NK-92 (cell line): ENCODE measurements around the gene THOC2.
"Not testable (repeated sequence)": the region's sequence is repeated elsewhere in the genome, so short reads cannot be mapped to it uniquely, and the experiment has no call there.

Source experiments
- DNase-seq: peaks from one replicate; lab custom pipeline; 2025; ENCODE audit not compliant: unreplicated experiment; lab: John Stamatoyannopoulos, UW

THOC2 gene, protein sequence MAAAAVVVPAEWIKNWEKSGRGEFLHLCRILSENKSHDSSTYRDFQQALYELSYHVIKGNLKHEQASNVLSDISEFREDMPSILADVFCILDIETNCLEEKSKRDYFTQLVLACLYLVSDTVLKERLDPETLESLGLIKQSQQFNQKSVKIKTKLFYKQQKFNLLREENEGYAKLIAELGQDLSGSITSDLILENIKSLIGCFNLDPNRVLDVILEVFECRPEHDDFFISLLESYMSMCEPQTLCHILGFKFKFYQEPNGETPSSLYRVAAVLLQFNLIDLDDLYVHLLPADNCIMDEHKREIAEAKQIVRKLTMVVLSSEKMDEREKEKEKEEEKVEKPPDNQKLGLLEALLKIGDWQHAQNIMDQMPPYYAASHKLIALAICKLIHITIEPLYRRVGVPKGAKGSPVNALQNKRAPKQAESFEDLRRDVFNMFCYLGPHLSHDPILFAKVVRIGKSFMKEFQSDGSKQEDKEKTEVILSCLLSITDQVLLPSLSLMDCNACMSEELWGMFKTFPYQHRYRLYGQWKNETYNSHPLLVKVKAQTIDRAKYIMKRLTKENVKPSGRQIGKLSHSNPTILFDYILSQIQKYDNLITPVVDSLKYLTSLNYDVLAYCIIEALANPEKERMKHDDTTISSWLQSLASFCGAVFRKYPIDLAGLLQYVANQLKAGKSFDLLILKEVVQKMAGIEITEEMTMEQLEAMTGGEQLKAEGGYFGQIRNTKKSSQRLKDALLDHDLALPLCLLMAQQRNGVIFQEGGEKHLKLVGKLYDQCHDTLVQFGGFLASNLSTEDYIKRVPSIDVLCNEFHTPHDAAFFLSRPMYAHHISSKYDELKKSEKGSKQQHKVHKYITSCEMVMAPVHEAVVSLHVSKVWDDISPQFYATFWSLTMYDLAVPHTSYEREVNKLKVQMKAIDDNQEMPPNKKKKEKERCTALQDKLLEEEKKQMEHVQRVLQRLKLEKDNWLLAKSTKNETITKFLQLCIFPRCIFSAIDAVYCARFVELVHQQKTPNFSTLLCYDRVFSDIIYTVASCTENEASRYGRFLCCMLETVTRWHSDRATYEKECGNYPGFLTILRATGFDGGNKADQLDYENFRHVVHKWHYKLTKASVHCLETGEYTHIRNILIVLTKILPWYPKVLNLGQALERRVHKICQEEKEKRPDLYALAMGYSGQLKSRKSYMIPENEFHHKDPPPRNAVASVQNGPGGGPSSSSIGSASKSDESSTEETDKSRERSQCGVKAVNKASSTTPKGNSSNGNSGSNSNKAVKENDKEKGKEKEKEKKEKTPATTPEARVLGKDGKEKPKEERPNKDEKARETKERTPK (N-terminal part only)

GRCh38 chrX:123732670-123733363, at the start of gene THOC2:
TSS of gene THOC2 (minus strand) at chrX:123733052. CDS start at chrX:123733022, 30 bp downstream.
- DNase-seq = no peak

- DNase-seq = not testable (repeated sequence)
These were observed 48.9 kb upstream of the THOC2 start for GRCh38 chrX:123781786-123782185.

GRCh38 chrX:123779908-123780396, 47.1 kb upstream of the THOC2 start:
- no peak for DNase-seq

DNA sequence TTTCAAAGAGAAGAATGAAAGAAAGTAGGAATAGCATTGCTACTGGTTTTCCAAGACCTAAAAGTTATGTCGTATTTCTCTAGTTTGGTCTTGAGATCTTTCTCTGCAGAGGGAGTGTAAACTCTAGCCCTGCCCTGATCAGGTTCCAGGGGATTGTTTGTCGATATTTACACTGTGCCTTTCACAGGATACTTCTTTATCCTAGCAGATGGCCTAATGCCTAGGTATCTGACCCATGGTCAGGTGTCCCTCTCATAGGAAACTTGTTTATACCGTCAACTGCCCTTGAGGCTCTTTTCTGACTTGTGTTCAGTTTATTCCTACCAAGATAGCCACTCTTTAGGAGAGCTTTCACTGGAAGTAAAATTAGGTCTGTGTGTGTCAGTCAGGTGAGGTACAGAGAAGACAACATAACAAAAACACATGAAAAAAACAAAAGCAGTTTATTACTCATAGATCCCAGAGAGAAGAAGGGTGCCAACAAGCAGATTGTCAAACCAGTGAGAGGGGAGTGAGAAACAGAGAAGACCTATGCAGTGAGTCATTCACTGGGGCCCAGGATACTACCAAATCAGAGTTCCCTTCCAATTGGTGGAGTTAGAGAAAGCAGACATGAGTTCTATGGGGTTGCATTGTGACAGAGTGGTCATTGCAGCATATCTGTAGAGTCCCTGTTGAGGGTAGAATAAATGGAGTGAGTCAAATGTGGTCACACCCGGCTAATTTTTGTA, 40.6 kb upstream of the THOC2 start:
- no peak for DNase-seq

GRCh38 chrX:123771449-123772064, 38.7 kb upstream of the THOC2 start:
- DNase-seq = no peak

DNA sequence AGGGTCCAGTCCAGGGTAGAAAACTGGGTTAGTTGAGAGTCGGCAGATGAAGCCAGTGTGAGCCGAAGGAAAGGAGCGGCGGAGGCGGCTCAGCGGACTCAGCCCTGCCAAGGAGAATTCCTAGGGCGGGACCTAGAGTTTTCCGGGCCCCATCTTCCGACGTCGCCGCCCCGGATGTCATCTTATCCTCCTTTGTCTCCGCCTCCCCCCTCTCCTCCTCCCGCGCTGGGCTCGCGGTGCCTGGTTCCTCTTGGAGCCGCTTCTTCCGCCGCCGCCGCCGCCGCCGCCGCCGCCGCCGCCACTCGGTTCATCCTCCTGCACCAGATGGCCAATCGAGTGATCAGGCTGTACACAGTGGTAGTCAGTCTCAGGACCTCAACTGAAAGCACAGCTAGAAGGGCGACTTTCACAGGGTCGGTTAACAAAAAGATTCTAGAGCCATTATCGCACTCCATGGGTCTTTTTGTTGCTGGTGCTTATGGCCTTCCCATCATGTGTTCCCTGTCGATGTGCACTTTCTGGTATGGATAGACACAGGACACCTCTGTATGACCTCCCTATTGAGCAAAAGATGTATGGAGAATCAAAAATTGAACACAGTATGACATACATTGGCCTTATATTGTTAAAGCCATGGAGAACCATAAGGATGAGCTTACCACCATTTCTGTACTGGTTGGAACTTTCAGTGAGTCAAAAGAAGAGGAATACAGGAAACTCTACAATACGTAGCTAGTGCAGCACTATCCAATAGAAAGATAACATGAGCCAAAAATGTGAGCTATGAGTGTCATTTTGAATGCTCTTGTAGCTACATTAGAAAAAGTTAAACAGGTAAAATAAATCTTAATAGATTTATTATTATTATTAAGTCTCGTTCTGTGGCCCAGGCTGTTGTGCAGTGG, 32.4 kb upstream of the THOC2 start:
- no peak for DNase-seq

DNA sequence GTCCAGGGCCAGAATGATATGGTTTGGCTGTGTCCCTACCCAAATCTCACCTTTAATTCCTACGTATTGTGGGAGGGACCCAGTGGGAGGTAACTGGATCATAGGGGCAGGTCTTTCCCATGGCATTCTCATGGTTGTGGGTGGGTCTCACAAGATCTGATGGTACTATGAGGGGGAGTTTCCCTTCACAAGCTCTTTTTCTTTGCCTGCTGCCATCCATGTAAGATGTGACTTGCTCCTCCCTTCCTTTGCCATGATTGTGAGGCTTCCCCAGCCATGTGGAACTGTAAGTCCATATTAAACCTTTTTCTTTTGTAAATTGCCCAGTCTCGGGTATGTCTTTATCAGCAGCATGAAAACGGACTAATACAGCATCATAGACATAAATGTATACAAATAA, 27.0 kb upstream of the THOC2 start:
- not testable (repeated sequence) for DNase-seq

GRCh38 chrX:123757794-123758193, 24.9 kb upstream of the THOC2 start:
- not testable (repeated sequence) for DNase-seq

GRCh38 chrX:123756320-123756719, 23.5 kb upstream of the THOC2 start:
- no peak for DNase-seq

GRCh38 chrX:123755107-123755506, 22.3 kb upstream of the THOC2 start:
- no peak for DNase-seq

DNA sequence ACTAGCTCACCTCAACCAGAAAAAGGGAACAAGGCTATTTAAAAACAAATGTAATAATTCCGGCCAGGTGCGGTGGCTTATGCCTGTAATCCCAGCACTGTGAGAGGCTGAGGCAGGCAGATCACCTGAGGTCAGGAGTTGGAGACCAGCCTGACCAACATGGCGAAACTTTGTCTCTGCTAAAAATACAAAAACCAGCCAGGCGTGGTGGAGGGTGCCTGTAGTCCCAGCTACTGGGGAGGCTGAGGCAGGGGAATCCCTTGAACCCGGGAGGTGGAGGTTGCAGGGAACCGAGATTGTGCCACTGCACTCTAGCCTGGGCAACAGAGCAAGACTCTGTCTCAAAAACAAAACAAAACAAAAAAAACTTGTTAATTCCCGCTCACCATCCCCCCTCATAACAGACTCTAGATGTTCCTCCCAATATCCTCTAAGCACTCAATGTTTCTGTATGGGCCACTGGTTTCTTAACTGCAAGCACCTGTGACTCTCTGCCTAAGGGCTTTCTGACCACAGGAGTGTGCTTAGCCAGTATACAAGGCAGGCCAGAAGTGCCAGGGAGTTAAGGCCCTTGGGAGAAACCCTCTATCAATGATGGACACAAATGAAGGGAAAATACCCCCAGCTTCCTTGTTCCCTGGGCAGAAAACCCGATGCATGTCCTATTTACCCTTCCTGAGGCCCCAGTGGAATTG, 21.0 kb upstream of the THOC2 start:
- no peak for DNase-seq

GRCh38 chrX:123749643-123750042, 16.8 kb upstream of the THOC2 start:
- no peak for DNase-seq

- DNase-seq = no peak
These were observed 12.7 kb upstream of the THOC2 start for GRCh38 chrX:123745511-123745910.

DNA sequence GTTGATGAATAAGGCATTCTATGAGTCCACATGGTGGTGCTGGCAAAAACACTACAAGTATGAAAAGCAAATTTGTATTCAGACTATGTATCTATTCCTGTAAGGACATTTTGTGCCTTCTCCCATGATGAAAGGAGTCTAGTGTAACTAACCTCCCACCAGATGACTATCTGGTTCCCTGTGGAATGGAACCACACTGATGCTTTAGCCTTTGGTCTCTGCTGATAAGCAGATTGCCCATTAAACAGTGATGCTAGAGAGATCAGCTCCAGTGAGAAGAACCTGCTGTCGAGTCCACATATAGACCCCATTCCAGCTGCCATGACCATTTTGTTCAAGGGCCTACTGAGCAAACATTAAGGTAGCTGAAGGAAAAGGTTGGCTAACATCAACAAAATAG, 10.5 kb upstream of the THOC2 start:
- no peak for DNase-seq

DNA sequence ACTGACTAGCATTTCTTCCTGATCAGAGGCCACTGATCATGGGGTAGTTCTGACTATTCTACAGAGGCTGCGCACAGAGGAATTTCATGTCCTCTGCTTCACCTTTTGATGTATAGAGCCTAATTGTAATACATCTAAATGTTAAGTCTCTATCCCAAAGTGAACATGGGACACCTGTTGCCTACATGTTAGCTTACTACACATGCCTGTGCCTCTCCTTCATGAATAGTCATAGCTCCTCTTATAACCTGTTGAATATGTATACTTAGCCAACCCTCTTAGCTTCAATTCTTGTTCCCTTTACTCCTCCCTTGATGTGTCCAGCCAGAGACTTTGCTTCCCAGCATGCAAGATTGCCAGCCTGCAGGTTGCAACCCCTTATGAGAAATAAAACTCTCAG, 9.6 kb upstream of the THOC2 start:
- DNase-seq = no peak

DNA sequence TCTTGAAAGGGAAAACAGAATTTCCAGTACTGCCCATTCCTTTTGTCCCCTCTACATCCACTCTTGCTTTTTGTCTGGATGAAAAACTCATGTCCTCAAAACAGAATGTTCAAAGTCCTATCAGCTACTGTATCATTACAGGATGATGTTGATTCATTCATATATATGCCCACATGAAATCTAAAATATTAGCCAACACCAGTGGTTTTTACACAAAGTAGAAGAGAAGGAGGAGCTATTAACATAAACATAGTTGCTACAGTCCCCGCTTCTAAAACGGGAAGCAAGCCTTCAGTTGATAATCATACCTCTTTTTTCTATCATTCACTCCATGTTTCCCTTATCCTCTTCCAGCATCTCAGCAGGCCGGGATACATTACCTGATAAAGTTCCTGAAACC, 7.7 kb upstream of the THOC2 start:
- DNase-seq = no peak

- no peak for DNase-seq
These were observed 7.2 kb upstream of the THOC2 start for GRCh38 chrX:123740006-123740405.

DNA sequence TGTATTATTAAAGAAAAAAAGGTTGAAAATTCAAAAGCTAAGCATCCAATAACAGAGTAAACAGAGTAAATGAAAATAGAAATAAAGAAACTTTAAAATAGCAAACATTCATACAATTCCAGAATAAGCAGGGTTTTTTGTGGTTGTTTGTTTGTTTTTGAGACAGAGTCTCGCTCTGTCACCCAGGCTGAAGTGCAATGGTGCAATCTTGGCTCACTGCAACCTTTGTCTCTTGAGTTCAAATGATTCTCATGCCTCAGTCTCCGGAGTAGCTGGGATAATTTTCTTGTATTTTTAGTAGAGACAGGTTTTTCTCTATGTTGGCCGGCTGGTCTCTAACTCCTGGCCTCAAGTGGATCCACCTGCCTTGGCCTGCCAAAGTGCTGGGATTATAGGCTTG, 6.6 kb upstream of the THOC2 start:
- DNase-seq = no peak
